Hepatocyte (in vitro differentiated cells): ENCODE measurements around the gene SEH1L. TPM values are rescaled to one million over a fixed set of nuclear protein-coding genes. Genes with fewer than 3 reads are reported as not detected.

Source experiments
- DNase-seq: peaks from one replicate; pipeline ENCODE4 v3.0.0-alpha.2; 2016; ENCODE audit warnings: low spot score
- H2AFZ ChIP-seq: fragments of 200-600 bp; sonication (generic); 2 replicates; pipeline ENCODE4 v1.6.0; 2016; ENCODE audit warnings: antibody characterized with exemption, mild to moderate bottlenecking
- H3K27ac ChIP-seq: fragments of 200-600 bp; sonication (generic); 2 replicates; pipeline ENCODE4 v1.5.1; 2016; ENCODE audit warnings: mild to moderate bottlenecking
- H3K27me3 ChIP-seq: fragments of 200-600 bp; sonication (generic); 2 replicates; pipeline ENCODE4 v1.6.1; 2016
- H3K36me3 ChIP-seq: fragments of 200-600 bp; sonication (generic); replicated peaks from 2 replicates; pipeline ENCODE4 v1.5.1; 2016; ENCODE audit warnings: low read depth; ENCODE audit not compliant: insufficient read depth
- H3K4me1 ChIP-seq: fragments of 200-600 bp; sonication (generic); 2 replicates; pipeline ENCODE4 v1.5.1; 2016; ENCODE audit warnings: mild to moderate bottlenecking, moderate library complexity; ENCODE audit not compliant: insufficient read depth
- H3K4me2 ChIP-seq: fragments of 200-600 bp; sonication (generic); 2 replicates; pipeline ENCODE4 v1.6.0; 2016
- H3K4me3 ChIP-seq: fragments of 200-600 bp; sonication (generic); 2 replicates; pipeline ENCODE4 v1.5.1; 2016; ENCODE audit warnings: mild to moderate bottlenecking
- H3K79me2 ChIP-seq: fragments of 200-600 bp; sonication (generic); 2 replicates; pipeline ENCODE4 v1.6.0; 2017; ENCODE audit warnings: mild to moderate bottlenecking
- H3K9me2 ChIP-seq: fragments of 200-600 bp; sonication (generic); replicated peaks from 2 replicates; pipeline ENCODE4 v1.6.0; 2017; ENCODE audit warnings: mild to moderate bottlenecking; ENCODE audit not compliant: insufficient read depth
- H3K9me3 ChIP-seq: fragments of 200-600 bp; sonication (generic); 2 replicates; pipeline ENCODE4 v1.5.1; 2016; ENCODE audit warnings: low read depth, mild to moderate bottlenecking
- H4K20me1 ChIP-seq: fragments of 200-600 bp; sonication (generic); 2 replicates; pipeline ENCODE4 v1.6.0; 2016; ENCODE audit warnings: mild to moderate bottlenecking; ENCODE audit not compliant: insufficient read depth, poor library complexity, severe bottlenecking
- EZH2 ChIP-seq: fragments of 200-600 bp; sonication (generic); IDR thresholded peaks from 2 replicates; pipeline ENCODE4 v1.6.1; 2016; ENCODE audit warnings: antibody characterized with exemption, mild to moderate bottlenecking, borderline replicate concordance
- EZH2phosphoT487 ChIP-seq: fragments of 200-600 bp; sonication (generic); IDR thresholded peaks from one replicate; pipeline ENCODE4 v1.6.1; 2018; ENCODE audit warnings: antibody characterized with exemption, mild to moderate bottlenecking, low read depth, moderate library complexity; ENCODE audit not compliant: unreplicated experiment, severe bottlenecking
- WGBS: methylation state at CpG from one replicate; pipeline ENCODE4 v1.1.6; 2016; ENCODE audit warnings: low lambda C conversion rate; ENCODE audit errors: missing lambda C conversion rate; 5-methylcytosine and 5-hydroxymethylcytosine counted together
- polyA plus RNA-seq: library from polyadenylated mRNA; unstranded; fragments of >200 nt; fragmentation: Nextera tagmentation; extraction: Ambion mirVana; gene quantifications from 2 replicates; pipeline ENCODE4 v1.2.1, GENCODE V29; 2016
- total RNA-seq: library from RNA; depleted of rRNA; stranded (reverse); fragments of >200 nt; gene quantifications from 2 replicates; pipeline ENCODE4 v1.2.3, GENCODE V29; 2014
- TF ChIP-seq, protein P1 (sequence below): fragments of 200-600 bp; sonication (generic); IDR thresholded peaks from 2 replicates; pipeline ENCODE4 v1.5.1; 2016; ENCODE audit warnings: antibody characterized with exemption, mild to moderate bottlenecking; ENCODE audit not compliant: poor library complexity

The SEH1L gene
- total and polyA plus RNA-seq, 2 experiments from 2014 or later: 24.0 to 25.8 TPM

DNA sequence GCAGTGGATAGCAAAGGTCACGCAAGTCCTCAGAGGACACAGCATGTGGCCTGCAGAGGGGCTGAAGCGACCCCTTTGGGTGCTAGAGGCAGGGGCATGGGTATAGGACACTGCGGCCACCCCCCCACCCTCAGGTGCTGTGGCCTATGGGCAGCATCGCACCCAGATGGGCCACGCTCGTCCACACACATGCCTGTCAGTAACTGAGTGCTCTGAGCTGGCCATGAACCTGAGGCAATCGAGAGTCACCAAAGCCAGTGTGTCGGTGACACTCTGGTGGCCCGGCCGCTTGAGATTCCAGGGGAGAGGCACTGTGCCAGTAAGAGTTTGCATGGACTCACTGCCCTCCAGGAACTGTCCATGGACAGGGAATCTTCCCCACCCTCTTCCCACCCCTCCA, 41.0 kb upstream of the SEH1L start:
- H3K4me3 ChIP-seq: no peak overlapping the region
- no peaks in the 10 kb centered on the region for H3K36me3 ChIP-seq
- H3K9me3 ChIP-seq: no peaks in the 10 kb centered on the region
- no peaks in the 10 kb centered on the region for H3K9me2 ChIP-seq
- no peaks in the 10 kb centered on the region for H4K20me1 ChIP-seq
- H3K79me2 ChIP-seq: no peaks in the 10 kb centered on the region
- no peaks in the 10 kb centered on the region for H3K27me3 ChIP-seq
- H3K27ac ChIP-seq: peak overlapping the region; percentile 31
- H3K4me2 ChIP-seq: peak overlapping the region; percentile 11
- no peak overlapping the region for H2AFZ ChIP-seq
- no peaks in the 10 kb centered on the region for H3K4me1 ChIP-seq
- TF ChIP-seq, protein P1, sequence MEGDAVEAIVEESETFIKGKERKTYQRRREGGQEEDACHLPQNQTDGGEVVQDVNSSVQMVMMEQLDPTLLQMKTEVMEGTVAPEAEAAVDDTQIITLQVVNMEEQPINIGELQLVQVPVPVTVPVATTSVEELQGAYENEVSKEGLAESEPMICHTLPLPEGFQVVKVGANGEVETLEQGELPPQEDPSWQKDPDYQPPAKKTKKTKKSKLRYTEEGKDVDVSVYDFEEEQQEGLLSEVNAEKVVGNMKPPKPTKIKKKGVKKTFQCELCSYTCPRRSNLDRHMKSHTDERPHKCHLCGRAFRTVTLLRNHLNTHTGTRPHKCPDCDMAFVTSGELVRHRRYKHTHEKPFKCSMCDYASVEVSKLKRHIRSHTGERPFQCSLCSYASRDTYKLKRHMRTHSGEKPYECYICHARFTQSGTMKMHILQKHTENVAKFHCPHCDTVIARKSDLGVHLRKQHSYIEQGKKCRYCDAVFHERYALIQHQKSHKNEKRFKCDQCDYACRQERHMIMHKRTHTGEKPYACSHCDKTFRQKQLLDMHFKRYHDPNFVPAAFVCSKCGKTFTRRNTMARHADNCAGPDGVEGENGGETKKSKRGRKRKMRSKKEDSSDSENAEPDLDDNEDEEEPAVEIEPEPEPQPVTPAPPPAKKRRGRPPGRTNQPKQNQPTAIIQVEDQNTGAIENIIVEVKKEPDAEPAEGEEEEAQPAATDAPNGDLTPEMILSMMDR: no peak
- TF ChIP-seq EZH2phosphoT487: no peak
- no peak for TF ChIP-seq EZH2
- WGBS: 89% methylated on average over 10 of the region's 10 CpGs
- no peak for DNase-seq

DNA sequence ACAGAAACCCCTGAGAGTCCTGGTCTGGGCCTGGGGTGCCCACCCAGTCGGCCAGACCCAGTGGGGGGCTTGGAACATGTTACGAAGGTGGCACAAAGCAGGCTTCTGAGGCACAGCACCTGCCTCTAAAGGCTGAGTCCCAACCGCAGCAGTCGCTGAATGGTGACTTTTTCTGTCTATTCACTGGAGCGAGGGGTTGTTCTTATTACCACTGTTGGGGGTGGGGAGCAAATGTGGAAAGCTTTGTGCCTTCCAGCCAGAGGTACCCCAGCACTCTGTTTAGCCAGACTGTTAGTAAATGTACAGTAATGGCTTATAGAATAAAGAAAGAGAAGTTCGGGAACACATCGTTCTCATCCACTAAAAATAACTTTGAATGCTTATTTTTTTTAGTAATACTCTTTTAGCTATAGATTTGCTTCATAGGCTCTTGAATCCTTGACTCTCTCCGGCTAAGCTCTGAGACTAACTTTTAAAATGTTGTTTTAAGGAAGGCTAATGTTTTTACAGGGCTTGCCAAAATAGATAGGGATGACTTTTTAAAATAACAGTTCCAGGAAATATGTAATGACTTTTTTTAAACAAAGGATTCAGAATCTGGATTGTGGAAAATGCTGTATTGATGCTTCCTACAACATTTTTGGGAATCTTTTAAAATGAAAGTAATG, 40.4 kb upstream of the SEH1L start:
- H3K4me1 ChIP-seq: no peaks in the 10 kb centered on the region
- peak overlapping the region; percentile 31 for H3K27ac ChIP-seq
- H3K79me2 ChIP-seq: no peaks in the 10 kb centered on the region
- H3K36me3 ChIP-seq: no peaks in the 10 kb centered on the region
- H3K27me3 ChIP-seq: no peaks in the 10 kb centered on the region
- H4K20me1 ChIP-seq: no peaks in the 10 kb centered on the region
- TF ChIP-seq EZH2: no peak
- no peak for TF ChIP-seq EZH2phosphoT487
- TF ChIP-seq, protein P1: no peak
- no peaks in the 10 kb centered on the region for H3K9me3 ChIP-seq
- peak overlapping the region; percentile 32 for H3K4me2 ChIP-seq
- no peak for DNase-seq
- H2AFZ ChIP-seq: no peak overlapping the region
- no peak overlapping the region for H3K4me3 ChIP-seq
- H3K9me2 ChIP-seq: no peaks in the 10 kb centered on the region
- 61% methylated on average over 8 of the region's 8 CpGs for WGBS

DNA sequence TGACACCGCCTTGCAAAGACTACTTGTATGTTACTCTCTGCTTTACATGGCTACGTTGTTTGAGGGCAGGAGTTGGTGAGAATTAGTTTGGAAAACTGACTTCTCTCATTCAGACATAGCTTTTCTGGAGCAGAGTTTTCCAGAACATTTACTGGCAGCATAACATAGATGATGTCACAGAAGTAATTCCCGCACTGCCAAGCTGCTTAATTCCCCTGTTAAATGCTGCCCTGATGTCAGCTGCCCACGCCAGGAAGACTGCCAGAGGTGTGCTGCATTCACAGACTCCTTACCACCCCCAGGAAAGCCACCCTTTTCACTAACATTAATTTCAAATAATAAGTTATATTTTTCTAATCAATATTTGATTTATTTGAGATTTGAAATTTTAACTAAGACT, 39.1 kb upstream of the SEH1L start:
- Histone ChIP-seq H3K79me2 (no peaks in the 10 kb centered on the region), H4K20me1 (no peaks in the 10 kb centered on the region), H3K36me3 (no peaks in the 10 kb centered on the region), H3K27ac (peak overlapping the region; percentile 17), H3K9me3 (no peaks in the 10 kb centered on the region), H2AFZ (no peak overlapping the region), H3K9me2 (no peaks in the 10 kb centered on the region), H3K4me2 (no peak overlapping the region), H3K27me3 (no peaks in the 10 kb centered on the region), H3K4me1 (no peaks in the 10 kb centered on the region), H3K4me3 (no peak overlapping the region)
- WGBS: 80% methylated on average over 4 of the region's 4 CpGs
- TF ChIP-seq, protein P1: no peak
- TF ChIP-seq EZH2 (no peak), EZH2phosphoT487 (no peak)
- DNase-seq: no peak
